Measurements from ENCODE around the gene ALOX5.

GRCh38 chr10:45429790-45430189 is 55.8 kb downstream of the ALOX5 start:
- no peak for TF ChIP-seq CTCF (IDR thresholded peaks at IDR 0.05)
- TF ChIP-seq POLR2A (IDR thresholded peaks at IDR 0.05): no peak

Data from heart left ventricle (tissue), 13 donors.